Ishikawa (cell line): ENCODE data around the gene ADAMTS12.

ENCODE experiments used
- RAD21 ChIP-seq: IDR thresholded peaks from 2 replicates; pipeline ENCODE4 v1.6.1; 2012; ENCODE audit warnings: low read depth
- TF ChIP-seq, protein P1 (sequence below): IDR thresholded peaks from 2 replicates; pipeline ENCODE4 v1.6.1; 2012; ENCODE audit warnings: low read depth, mild to moderate bottlenecking
- TF ChIP-seq, protein P2 (sequence below): IDR thresholded peaks from 2 replicates; pipeline ENCODE4 v1.6.1; 2012

DNA sequence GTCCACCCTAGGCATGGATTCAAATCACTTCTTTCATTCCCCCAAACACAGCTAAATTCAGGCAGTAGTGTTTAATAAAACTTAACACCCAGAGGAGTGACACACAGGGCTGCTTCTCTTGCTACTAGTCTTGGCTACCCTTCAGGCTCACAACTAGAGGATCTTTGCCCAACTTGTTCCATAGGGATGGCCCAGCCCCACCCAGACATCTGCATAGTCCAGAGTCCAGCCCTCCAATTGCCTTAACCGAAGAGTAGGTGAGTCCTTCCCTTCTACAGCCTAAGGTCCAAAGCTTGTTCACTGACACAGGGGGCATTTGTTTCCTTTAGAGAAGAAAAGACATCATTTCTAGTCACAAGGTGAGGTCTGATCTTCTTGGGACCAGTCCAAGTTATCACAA, 29.2 kb upstream of the ADAMTS12 start:
- TF ChIP-seq, protein P1, sequence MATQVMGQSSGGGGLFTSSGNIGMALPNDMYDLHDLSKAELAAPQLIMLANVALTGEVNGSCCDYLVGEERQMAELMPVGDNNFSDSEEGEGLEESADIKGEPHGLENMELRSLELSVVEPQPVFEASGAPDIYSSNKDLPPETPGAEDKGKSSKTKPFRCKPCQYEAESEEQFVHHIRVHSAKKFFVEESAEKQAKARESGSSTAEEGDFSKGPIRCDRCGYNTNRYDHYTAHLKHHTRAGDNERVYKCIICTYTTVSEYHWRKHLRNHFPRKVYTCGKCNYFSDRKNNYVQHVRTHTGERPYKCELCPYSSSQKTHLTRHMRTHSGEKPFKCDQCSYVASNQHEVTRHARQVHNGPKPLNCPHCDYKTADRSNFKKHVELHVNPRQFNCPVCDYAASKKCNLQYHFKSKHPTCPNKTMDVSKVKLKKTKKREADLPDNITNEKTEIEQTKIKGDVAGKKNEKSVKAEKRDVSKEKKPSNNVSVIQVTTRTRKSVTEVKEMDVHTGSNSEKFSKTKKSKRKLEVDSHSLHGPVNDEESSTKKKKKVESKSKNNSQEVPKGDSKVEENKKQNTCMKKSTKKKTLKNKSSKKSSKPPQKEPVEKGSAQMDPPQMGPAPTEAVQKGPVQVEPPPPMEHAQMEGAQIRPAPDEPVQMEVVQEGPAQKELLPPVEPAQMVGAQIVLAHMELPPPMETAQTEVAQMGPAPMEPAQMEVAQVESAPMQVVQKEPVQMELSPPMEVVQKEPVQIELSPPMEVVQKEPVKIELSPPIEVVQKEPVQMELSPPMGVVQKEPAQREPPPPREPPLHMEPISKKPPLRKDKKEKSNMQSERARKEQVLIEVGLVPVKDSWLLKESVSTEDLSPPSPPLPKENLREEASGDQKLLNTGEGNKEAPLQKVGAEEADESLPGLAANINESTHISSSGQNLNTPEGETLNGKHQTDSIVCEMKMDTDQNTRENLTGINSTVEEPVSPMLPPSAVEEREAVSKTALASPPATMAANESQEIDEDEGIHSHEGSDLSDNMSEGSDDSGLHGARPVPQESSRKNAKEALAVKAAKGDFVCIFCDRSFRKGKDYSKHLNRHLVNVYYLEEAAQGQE, result no peak
- TF ChIP-seq, protein P2, sequence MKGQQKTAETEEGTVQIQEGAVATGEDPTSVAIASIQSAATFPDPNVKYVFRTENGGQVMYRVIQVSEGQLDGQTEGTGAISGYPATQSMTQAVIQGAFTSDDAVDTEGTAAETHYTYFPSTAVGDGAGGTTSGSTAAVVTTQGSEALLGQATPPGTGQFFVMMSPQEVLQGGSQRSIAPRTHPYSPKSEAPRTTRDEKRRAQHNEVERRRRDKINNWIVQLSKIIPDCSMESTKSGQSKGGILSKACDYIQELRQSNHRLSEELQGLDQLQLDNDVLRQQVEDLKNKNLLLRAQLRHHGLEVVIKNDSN, result no peak
- no peak for TF ChIP-seq RAD21
